K562 (cell line): ENCODE results near the gene GMPR2. TPM values are rescaled to one million over a fixed set of nuclear protein-coding genes. Genes with fewer than 3 reads are reported as not detected.

Experiments used
- ARID1B ChIP-seq: fragments of 450-650 bp; IDR thresholded peaks from 2 replicates; pipeline ENCODE4 v1.6.1; 2016; ENCODE audit warnings: antibody characterized with exemption, mild to moderate bottlenecking, inconsistent platforms
- ARID3B ChIP-seq: fragments of 250-450 bp; sonication (Bioruptor Pico); IDR thresholded peaks from 2 replicates; pipeline ENCODE4 v1.4.0; 2020; ENCODE audit warnings: borderline replicate concordance
- CREM ChIP-seq: IDR thresholded peaks from 2 replicates; pipeline ENCODE4 v1.6.1; 2014; ENCODE audit warnings: antibody characterized with exemption, low read depth
- CTCF ChIP-seq, 3 experiments: IDR thresholded peaks in 2 of 3; conservative IDR thresholded peaks in 1 of 3; 2 replicates each; pipeline ENCODE4 v1.5.1; 2011 to 2012; ENCODE audit warnings: low read length in 3 of 3, mild to moderate bottlenecking in 3 of 3, control low read depth in 2 of 3, improper control_type of control experiment in 1 of 3, inconsistent platforms in 1 of 3, low read depth in 1 of 3, mixed read lengths in 1 of 3, moderate library complexity in 1 of 3; ENCODE audit not compliant: insufficient read depth in 2 of 3
- E2F1 ChIP-seq: sonication (generic); formaldehyde crosslinking; IDR thresholded peaks from 2 replicates; pipeline ENCODE4 v1.8.1; 2023; ENCODE audit warnings: mild to moderate bottlenecking, missing genetic modification reagents, moderate library complexity
- HDAC2 ChIP-seq: fragments of 450-650 bp; IDR thresholded peaks from 2 replicates; pipeline ENCODE4 v1.6.1; 2016; ENCODE audit warnings: mild to moderate bottlenecking
- HDAC8 ChIP-seq: fragments of 450-650 bp; IDR thresholded peaks from 2 replicates; pipeline ENCODE4 v1.6.1; 2016; ENCODE audit warnings: mild to moderate bottlenecking, missing genetic modification characterization, moderate library complexity, missing compliant biosample characterization
- HNRNPUL1 ChIP-seq: fragments of 200-400 bp; formaldehyde crosslinking; IDR thresholded peaks from 2 replicates; pipeline ENCODE4 v1.6.1; 2017; ENCODE audit warnings: low read length
- NFIX ChIP-seq: fragments of 250-450 bp; sonication (Bioruptor Pico); IDR thresholded peaks from 2 replicates; pipeline ENCODE4 v1.4.0; 2020; ENCODE audit warnings: low read depth, mild to moderate bottlenecking, moderate library complexity
- PCBP1 ChIP-seq: fragments of 200-400 bp; formaldehyde crosslinking; IDR thresholded peaks from 2 replicates; pipeline ENCODE4 v1.6.1; 2018; ENCODE audit warnings: mild to moderate bottlenecking, low read depth, low read length; ENCODE audit not compliant: poor library complexity, severe bottlenecking
- POLR3G ChIP-seq: IDR thresholded peaks from 2 replicates; pipeline ENCODE4 v1.6.1; 2011; ENCODE audit not compliant: insufficient read length, insufficient replicate concordance; ENCODE audit errors: extremely low read depth
- SAFB2 ChIP-seq: fragments of 200-400 bp; formaldehyde crosslinking; IDR thresholded peaks from 2 replicates; pipeline ENCODE4 v1.6.1; 2018; ENCODE audit warnings: borderline replicate concordance, low read length, low read depth, moderate library complexity; ENCODE audit not compliant: severe bottlenecking
- SMARCC2 ChIP-seq: fragments of 450-650 bp; IDR thresholded peaks from 2 replicates; pipeline ENCODE4 v1.6.1; 2017; ENCODE audit warnings: antibody characterized with exemption, moderate library complexity, mild to moderate bottlenecking, low read depth
- SMARCE1 ChIP-seq: fragments of 450-650 bp; IDR thresholded peaks from 2 replicates; pipeline ENCODE4 v1.7.1; 2016; ENCODE audit warnings: mild to moderate bottlenecking
- TSC22D4 ChIP-seq: fragments of 450-650 bp; IDR thresholded peaks from 2 replicates; pipeline ENCODE4 v1.6.1; 2016; ENCODE audit warnings: missing genetic modification characterization, missing biosample characterization, control low read depth
- U2AF1 ChIP-seq: fragments of 200-400 bp; formaldehyde crosslinking; optimal IDR thresholded peaks from 2 replicates; pipeline ENCODE3; 2017; ENCODE audit warnings: mild to moderate bottlenecking, low read depth, low read length, moderate library complexity
- ZNF140 ChIP-seq: fragments of 250-450 bp; sonication (Bioruptor Pico); IDR thresholded peaks from 2 replicates; pipeline ENCODE4 v1.8.0; 2021; ENCODE audit warnings: moderate library complexity, mild to moderate bottlenecking, inconsistent platforms
- ZNF224 ChIP-seq: sonication (generic); formaldehyde crosslinking; IDR thresholded peaks from 2 replicates; pipeline ENCODE4 v1.8.0; 2022; ENCODE audit warnings: mild to moderate bottlenecking, missing genetic modification reagents
- ZNF277 ChIP-seq: fragments of 250-450 bp; sonication (Bioruptor Pico); IDR thresholded peaks from 2 replicates; pipeline ENCODE4 v1.8.0; 2022; ENCODE audit warnings: inconsistent platforms, mild to moderate bottlenecking, moderate library complexity, borderline replicate concordance
- ZNF511 ChIP-seq: sonication (generic); formaldehyde crosslinking; IDR thresholded peaks from 2 replicates; pipeline ENCODE4 v1.8.0; 2022; ENCODE audit warnings: mild to moderate bottlenecking, missing genetic modification reagents
- polyA plus RNA-seq, 8 experiments: library from polyadenylated mRNA; depleted of rRNA in 4 of 8; stranded (reverse) in 5 of 8; unstranded in 3 of 8; fragments of >200 nt; fragmentation: Nextera tagmentation in 2 of 8; fragmentation: Illumina TruSeq in 1 of 8; extraction: Ambion mirVana in 2 of 8; extraction: Trizol in 1 of 8; gene quantifications; 2 replicates each; pipeline versions ENCODE4 v1.2.1 to v1.2.3, GENCODE V29; 2011 to 2014; ENCODE audit warnings: inconsistent platforms in 1 of 8, missing spikeins in 1 of 8
- total RNA-seq, 7 experiments: library from RNA; depleted of rRNA in 6 of 7; stranded (reverse); fragments of >200 nt in 6 of 7; fragmentation: Illumina TruSeq in 2 of 7; extraction: Trizol in 2 of 7; gene quantifications; 2 replicates each; pipeline versions ENCODE4 v1.2.1 to v1.2.3, GENCODE V29; 2011 to 2021; ENCODE audit warnings: low replicate concordance in 1 of 7

GMPR2 gene
- total and polyA plus RNA-seq, 9 of the 15 experiments (the other 6 are each of a cell fraction or from before 2014, with no cell fraction given), result 26.4 to 67.4 (median 36.3) TPM

GRCh38 chr14:24212924-24213865 is 19.5 kb upstream of the GMPR2 start, which contains the start of gene CHMP4A (continued):
- TF ChIP-seq CREM (peak; percentile 98), ARID3B (CRISPR knock-in tag) (no peak), E2F1 (CRISPR knock-in tag) (no peak), ARID1B (peak; percentile 51; the same call in 1 of the 2 replicates), ZNF224 (CRISPR knock-in tag) (no peak), POLR3G (no peak), SMARCC2 (no peak), U2AF1 (no peak), ZNF277 (no peak), HNRNPUL1 (no peak), CTCF (IDR thresholded peaks at IDR 0.05 in 2 of 3, conservative IDR thresholded peaks at IDR 0.05 in 1 of 3; ENCODE audit: insufficient read depth in 2 of 3, low read depth in 1 of 3, low read length in 3 of 3) (peak in 1 of 3 experiments; percentile 21; a peak in 1 of 6 replicates), TSC22D4 (no peak), NFIX (CRISPR knock-in tag) (no peak), SAFB2 (no peak), ZNF140 (CRISPR knock-in tag) (no peak), PCBP1 (no peak), HDAC8 (tag) (no peak), SMARCE1 (no peak; the same call in 1 of the 2 replicates), ZNF511 (CRISPR knock-in tag) (0 out of 2 replicates have a peak, but pooled peaks have one; percentile 29), HDAC2 (peak; percentile 46; the same call in 1 of the 2 replicates)
